Left cardiac atrium (tissue), 4 donors: Measurements from ENCODE around the gene PBX1. TPM values are rescaled to one million over a fixed set of nuclear protein-coding genes. Genes with fewer than 3 reads are reported as not detected.

Experiments
- ATAC-seq, 2 donors: fragments of 200-7000 bp; cut with Tn5 transposase; one replicate each; pipeline ENCODE4 v1.9.1; 2020; ENCODE audit warnings: mild to moderate bottlenecking in 2 of 2, moderate library complexity in 2 of 2
- DNase-seq: peaks from one replicate; pipeline ENCODE4 v3.0.0-alpha.2; 2020
- intact Hi-C, 2 donors: fragments of 100-400 bp; cut with DNase I; formaldehyde crosslinking; loops; one replicate each; pipeline versions ENCODE4 v1.14.1 to v1.15.1; 2022 to 2023
- total RNA-seq, 2 donors: library from RNA; stranded (reverse); fragmentation: NEBNext Ultra II Directional; extraction: Animal tissue kit (Norgen Biotek cat#: 25700); gene quantifications; one replicate each; pipeline ENCODE4 v1.2.1, GENCODE V29; 2021
- donor health status: DM: no; HTN: yes; CAD: no.
- donor health status: DM: no; HTN: yes; CAD: no; lungs with severe emphysema.
- donor health status: DM: yes; HTN: yes; CAD: no.
- donor health status: Dilated cardiomyopathy.

The PBX1 gene
- total RNA-seq, 2 donors from 2014 or later: 64.7 to 75.0 TPM

- DNase-seq: peak; percentile 45
- ATAC-seq: peak; percentile 81 to 92
- intact Hi-C loops: no loop called here
These were observed 189.4 kb downstream of the PBX1 start for GRCh38 chr1:164748253-164748899.

- DNase-seq (no peak), ATAC-seq (peak; percentile 12 to 20)
- intact Hi-C loops: no loop called here
These were observed 194.6 kb downstream of the PBX1 start for GRCh38 chr1:164753521-164754077.

GRCh38 chr1:164754088-164754600 lies 195.2 kb downstream of the PBX1 start:
- ATAC-seq (peak; percentile 83 to 85), DNase-seq (peak; percentile 50)
- intact Hi-C loops: no loop called here

- intact Hi-C loops: no loop called here
- ATAC-seq (no peak), DNase-seq (no peak)
These were observed 196.7 kb downstream of the PBX1 start for GRCh38 chr1:164755690-164756089.

- DNase-seq: no peak
- intact Hi-C loops: no loop called here
- ATAC-seq: no peak
These were observed 197.8 kb downstream of the PBX1 start for GRCh38 chr1:164756741-164757140.

GRCh38 chr1:164757625-164758024 lies 198.6 kb downstream of the PBX1 start:
- DNase-seq: no peak
- ATAC-seq: no peak
- intact Hi-C loops: no loop called here

GRCh38 chr1:164759144-164759920 lies 200.3 kb downstream of the PBX1 start:
- DNase-seq (no peak), ATAC-seq (no peak)
- intact Hi-C loops: no loop called here

GRCh38 chr1:164759979-164760469 lies 201.0 kb downstream of the PBX1 start:
- peak; percentile 36 to 44 for ATAC-seq
- no peak for DNase-seq
- intact Hi-C loops: no loop called here

- intact Hi-C loops: no loop called here
- ATAC-seq (peak in 1 of 2 donors; percentile 24), DNase-seq (no peak)
These were observed 201.6 kb downstream of the PBX1 start for GRCh38 chr1:164760569-164760968.

- no peak for ATAC-seq
- DNase-seq: no peak
- intact Hi-C loops: no loop called here
These were observed 202.0 kb downstream of the PBX1 start for GRCh38 chr1:164761009-164761408.

- ATAC-seq (no peak), DNase-seq (no peak)
- intact Hi-C loops: no loop called here
These were observed 204.1 kb downstream of the PBX1 start for GRCh38 chr1:164763098-164763497.

- DNase-seq (no peak), ATAC-seq (no peak)
- intact Hi-C loops: no loop called here
These were observed 205.3 kb downstream of the PBX1 start for GRCh38 chr1:164764333-164764732.

GRCh38 chr1:164765557-164765956 lies 206.6 kb downstream of the PBX1 start:
- ATAC-seq (peak; percentile 27 to 79), DNase-seq (no peak)
- intact Hi-C loops: no loop called here

GRCh38 chr1:164765992-164766720 lies 207.2 kb downstream of the PBX1 start:
- intact Hi-C loops: no loop called here
- peak in 1 of 2 donors; percentile 8 for ATAC-seq
- no peak for DNase-seq

- intact Hi-C loops: no loop called here
- ATAC-seq (no peak), DNase-seq (no peak)
These were observed 208.9 kb downstream of the PBX1 start for GRCh38 chr1:164767752-164768402.

- ATAC-seq (no peak), DNase-seq (no peak)
- intact Hi-C loops: no loop called here
These were observed 209.6 kb downstream of the PBX1 start for GRCh38 chr1:164768619-164769018.

GRCh38 chr1:164769486-164770130 lies 210.6 kb downstream of the PBX1 start:
- intact Hi-C loops: no loop called here
- DNase-seq: no peak
- ATAC-seq: no peak

GRCh38 chr1:164770131-164770529 lies 211.1 kb downstream of the PBX1 start:
- intact Hi-C loops: no loop called here
- no peak for ATAC-seq
- no peak for DNase-seq
